Posterior cingulate gyrus (tissue), 11 donors: ENCODE data around the gene NFATC4.
A peak's percentile ranks its signal among the peaks of the same experiment; 100 is the strongest.
"Not testable (repeated sequence)": the region's sequence is repeated elsewhere in the genome, so short reads cannot be mapped to it uniquely, and the experiment has no call there.

ENCODE experiments used
- DNase-seq, 10 donors: peaks; one replicate each; pipeline versions ENCODE4 v3.0.0 to v3.0.0-alpha.2; 2020 to 2021; ENCODE audit warnings: mixed read lengths in 3 of 10
- intact Hi-C: fragments of 100-400 bp; cut with DNase I; formaldehyde crosslinking; loops from one replicate; pipeline ENCODE4 v1.15.1; 2023

Gene NFATC4

GRCh38 chr14:24337824-24338175, 30.2 kb upstream of the NFATC4 start:
- intact Hi-C loops = no loop called here
- DNase-seq = peak in 1 of 10 donors; percentile 74

GRCh38 chr14:24338843-24339242, 29.1 kb upstream of the NFATC4 start:
- DNase-seq = peak in 1 of 10 donors; percentile 76
- intact Hi-C loops = no loop called here

GRCh38 chr14:24339284-24340151, 28.5 kb upstream of the NFATC4 start, which contains the start of gene RIPK3:
TSS of gene RIPK3 (minus strand) at chr14:24339991. CDS start at chr14:24339826, 165 bp downstream.
- DNase-seq = peak in 2 of 10 donors; percentile 60 to 73
- intact Hi-C loops = no loop called here

GRCh38 chr14:24340606-24341005, 27.4 kb upstream of the NFATC4 start:
- intact Hi-C loops = no loop called here
- peak in 1 of 10 donors; percentile 29 for DNase-seq

- intact Hi-C loops = no loop called here
- no peak for DNase-seq
Observed at GRCh38 chr14:24342889-24343288, 25.1 kb upstream of the NFATC4 start.

GRCh38 chr14:24343795-24344660, 24.0 kb upstream of the NFATC4 start:
- intact Hi-C loops = no loop called here

GRCh38 chr14:24347134-24347533, 20.9 kb upstream of the NFATC4 start:
- intact Hi-C loops = no loop called here
- DNase-seq = no peak

More at GRCh38 chr14:24343795-24344660, 24.0 kb upstream of the NFATC4 start:
- DNase-seq = peak in 2 of 10 donors; percentile 4 to 16

GRCh38 chr14:24348186-24348585, 19.8 kb upstream of the NFATC4 start:
- intact Hi-C loops = no loop called here

GRCh38 chr14:24349742-24350141, 18.2 kb upstream of the NFATC4 start:
- DNase-seq = peak in 2 of 10 donors; percentile 6 to 20
- intact Hi-C loops = no loop called here

More at GRCh38 chr14:24348186-24348585, 19.8 kb upstream of the NFATC4 start:
- no peak for DNase-seq

GRCh38 chr14:24351517-24351916, 16.5 kb upstream of the NFATC4 start:
- intact Hi-C loops = no loop called here
- DNase-seq = peak in 2 of 10 donors; percentile 4 to 16

- peak in 1 of 10 donors; percentile 12 for DNase-seq
- intact Hi-C loops = no loop called here
Observed at GRCh38 chr14:24353559-24354481, 14.2 kb upstream of the NFATC4 start.

- intact Hi-C loops = not testable (repeated sequence)
- DNase-seq = peak in 2 of 10 donors; percentile 4 to 59
Observed at GRCh38 chr14:24354482-24354825, 13.5 kb upstream of the NFATC4 start.

- intact Hi-C loops = no loop called here
- peak in 2 of 10 donors; percentile 6 to 9 for DNase-seq
Observed at GRCh38 chr14:24355009-24355408, 13.0 kb upstream of the NFATC4 start.

- intact Hi-C loops = no loop called here
- peak in 1 of 10 donors; percentile 6 for DNase-seq
Observed at GRCh38 chr14:24356208-24356607, 11.8 kb upstream of the NFATC4 start.

- intact Hi-C loops = no loop called here
- DNase-seq = peak in 1 of 10 donors; percentile 16
Observed at GRCh38 chr14:24360281-24360680, 7.7 kb upstream of the NFATC4 start.

- intact Hi-C loops = no loop called here
- DNase-seq = no peak
Observed at GRCh38 chr14:24361326-24361725, 6.7 kb upstream of the NFATC4 start.

GRCh38 chr14:24362241-24362960, 5.6 kb upstream of the NFATC4 start:
- DNase-seq = peak in 1 of 10 donors; percentile 60
- intact Hi-C loops = no loop called here

- peak in 1 of 10 donors; percentile 36 for DNase-seq
Observed at GRCh38 chr14:24363401-24363800, 4.6 kb upstream of the NFATC4 start.

GRCh38 chr14:24364841-24365240, 3.1 kb upstream of the NFATC4 start:
- DNase-seq = no peak
- intact Hi-C loops = loop anchor here (5.0 kb wide), 1 partner anchor 62 kb away; the partner anchor contains the start of genes CBLN3 and KHNYN

More at GRCh38 chr14:24363401-24363800, 4.6 kb upstream of the NFATC4 start:
- intact Hi-C loops = no loop called here
